GM23338 (cell line): ENCODE data around the gene HSPBP1. TPM values are rescaled to one million over a fixed set of nuclear protein-coding genes. Genes with fewer than 3 reads are reported as not detected.

ENCODE experiments used
- ATAC-seq: fragments of 200-7000 bp; cut with Tn5 transposase; 3 replicates; pipeline ENCODE4 v1.9.1; 2020
- DNase-seq: peaks from one replicate; pipeline ENCODE4 v3.0.0-alpha.2; 2015; ENCODE audit warnings: low spot score
- H2AFZ ChIP-seq: fragments of 200-600 bp; sonication (generic); 2 replicates; pipeline ENCODE4 v1.8.0; 2016; ENCODE audit warnings: antibody characterized with exemption, mild to moderate bottlenecking, moderate library complexity
- H3F3A ChIP-seq: fragments of 200-600 bp; sonication (generic); replicated peaks from 2 replicates; pipeline ENCODE4 v1.8.0; 2017; ENCODE audit warnings: antibody characterized with exemption, mixed run types, low read depth
- H3K27ac ChIP-seq: fragments of 200-600 bp; sonication (generic); 2 replicates; pipeline ENCODE4 v1.6.1; 2016; ENCODE audit warnings: low read depth
- H3K27me3 ChIP-seq: fragments of 200-600 bp; sonication (generic); 2 replicates; pipeline ENCODE4 v1.8.0; 2016; ENCODE audit warnings: mild to moderate bottlenecking, mixed run types, moderate library complexity; ENCODE audit not compliant: insufficient read depth
- H3K36me3 ChIP-seq: fragments of 200-600 bp; sonication (generic); 2 replicates; pipeline ENCODE4 v1.8.0; 2016; ENCODE audit warnings: mild to moderate bottlenecking; ENCODE audit not compliant: insufficient read depth
- H3K4me1 ChIP-seq: fragments of 200-600 bp; sonication (generic); 2 replicates; pipeline ENCODE4 v1.8.0; 2016; ENCODE audit warnings: mild to moderate bottlenecking, moderate library complexity; ENCODE audit not compliant: insufficient read depth
- H3K4me2 ChIP-seq: fragments of 200-600 bp; sonication (generic); 2 replicates; pipeline ENCODE4 v1.7.1; 2017; ENCODE audit warnings: mixed run types
- H3K4me3 ChIP-seq: fragments of 200-600 bp; sonication (generic); 2 replicates; pipeline ENCODE4 v1.6.1; 2016; ENCODE audit warnings: mixed run types
- H3K79me2 ChIP-seq: fragments of 200-600 bp; sonication (generic); replicated peaks from 2 replicates; pipeline ENCODE4 v1.8.0; 2017; ENCODE audit warnings: mild to moderate bottlenecking; ENCODE audit not compliant: insufficient read depth
- H3K9me2 ChIP-seq: fragments of 200-600 bp; sonication (generic); 2 replicates; pipeline ENCODE4 v1.8.0; 2017; ENCODE audit not compliant: insufficient read depth
- H4K20me1 ChIP-seq: fragments of 200-600 bp; sonication (generic); replicated peaks from 2 replicates; pipeline ENCODE4 v1.8.0; 2017; ENCODE audit warnings: mild to moderate bottlenecking; ENCODE audit not compliant: insufficient read depth
- H3K27ac Mint-ChIP-seq: 2 replicates; pipeline ENCODE4 v1.8.0; 2020; ENCODE audit warnings: inconsistent platforms, mild to moderate bottlenecking, moderate library complexity, mixed read lengths
- H3K27me3 Mint-ChIP-seq: 3 replicates; pipeline ENCODE4 v1.8.0; 2022; ENCODE audit warnings: low read depth, mild to moderate bottlenecking, moderate library complexity, mixed read lengths, inconsistent platforms; ENCODE audit not compliant: insufficient read depth, poor library complexity
- H3K36me3 Mint-ChIP-seq: 3 replicates; pipeline ENCODE4 v1.8.0; 2021; ENCODE audit warnings: low read depth, mild to moderate bottlenecking, inconsistent platforms, moderate library complexity, mixed read lengths
- H3K4me1 Mint-ChIP-seq: 3 replicates; pipeline ENCODE4 v1.8.0; 2020; ENCODE audit warnings: mild to moderate bottlenecking, inconsistent platforms, mixed read lengths
- H3K4me3 Mint-ChIP-seq: 3 replicates; pipeline ENCODE4 v1.8.0; 2021; ENCODE audit warnings: moderate library complexity, mild to moderate bottlenecking, inconsistent platforms, mixed read lengths
- H3K9me3 Mint-ChIP-seq: 3 replicates; pipeline ENCODE4 v1.8.0; 2020; ENCODE audit warnings: moderate library complexity, mild to moderate bottlenecking, inconsistent platforms, mixed read lengths
- CREB1 ChIP-seq: fragments of 250-450 bp; sonication (Bioruptor Pico); IDR thresholded peaks from 2 replicates; pipeline ENCODE4 v1.5.0; 2020; ENCODE audit warnings: low read depth, mild to moderate bottlenecking, moderate library complexity
- EZH2 ChIP-seq: fragments of 200-600 bp; sonication (generic); IDR thresholded peaks from one replicate; pipeline ENCODE4 v1.8.0; 2017; ENCODE audit warnings: antibody characterized with exemption, mild to moderate bottlenecking, low read depth; ENCODE audit not compliant: unreplicated experiment
- EZH2phosphoT487 ChIP-seq: fragments of 200-600 bp; sonication (generic); IDR thresholded peaks from one replicate; pipeline ENCODE4 v1.8.1; 2018; ENCODE audit warnings: antibody characterized with exemption; ENCODE audit not compliant: unreplicated experiment
- JUNB ChIP-seq: IDR thresholded peaks from one replicate; pipeline ENCODE4 v1.6.1; 2016; ENCODE audit warnings: antibody characterized with exemption; ENCODE audit not compliant: unreplicated experiment
- NANOG ChIP-seq: IDR thresholded peaks from 2 replicates; pipeline ENCODE4 v1.6.1; 2016; ENCODE audit warnings: antibody characterized with exemption, borderline replicate concordance
- POLR2AphosphoS5 ChIP-seq: IDR thresholded peaks from 2 replicates; pipeline ENCODE4 v1.6.1; 2016; ENCODE audit warnings: antibody characterized with exemption, low read depth
- STAT1 ChIP-seq: IDR thresholded peaks from one replicate; pipeline ENCODE4 v1.6.1; 2016; ENCODE audit warnings: antibody characterized with exemption; ENCODE audit not compliant: unreplicated experiment
- ZNF114 ChIP-seq: fragments of 250-450 bp; sonication (Bioruptor Pico); IDR thresholded peaks from 2 replicates; pipeline ENCODE4 v1.5.0; 2020; ENCODE audit warnings: mild to moderate bottlenecking, moderate library complexity
- polyA plus RNA-seq: library from polyadenylated mRNA; unstranded; fragments of >200 nt; fragmentation: Nextera tagmentation; extraction: Ambion mirVana; gene quantifications from 2 replicates; pipeline ENCODE4 v1.2.1, GENCODE V29; 2016
- total RNA-seq: library from RNA; depleted of rRNA; stranded (reverse); fragments of >200 nt; shearing (Covaris generic); gene quantifications from 2 replicates; pipeline ENCODE4 v1.2.3, GENCODE V29; 2014
- TF ChIP-seq, protein P1 (sequence below): IDR thresholded peaks from 2 replicates; pipeline ENCODE4 v1.6.1; 2016; ENCODE audit warnings: antibody characterized with exemption
- TF ChIP-seq, protein P2 (sequence below), 2 experiments: fragments of 200-600 bp in 1 of 2; sonication (generic) in 1 of 2; conservative IDR thresholded peaks; 2 replicates each; pipeline versions ENCODE4 v1.5.1 to v1.6.1; 2016 to 2017; ENCODE audit warnings: antibody characterized with exemption in 2 of 2, low read depth in 2 of 2, mild to moderate bottlenecking in 2 of 2, moderate library complexity in 1 of 2

Gene HSPBP1
- total and polyA plus RNA-seq, 2 experiments from 2014 or later, result 83.6 to 91.1 TPM

DNA sequence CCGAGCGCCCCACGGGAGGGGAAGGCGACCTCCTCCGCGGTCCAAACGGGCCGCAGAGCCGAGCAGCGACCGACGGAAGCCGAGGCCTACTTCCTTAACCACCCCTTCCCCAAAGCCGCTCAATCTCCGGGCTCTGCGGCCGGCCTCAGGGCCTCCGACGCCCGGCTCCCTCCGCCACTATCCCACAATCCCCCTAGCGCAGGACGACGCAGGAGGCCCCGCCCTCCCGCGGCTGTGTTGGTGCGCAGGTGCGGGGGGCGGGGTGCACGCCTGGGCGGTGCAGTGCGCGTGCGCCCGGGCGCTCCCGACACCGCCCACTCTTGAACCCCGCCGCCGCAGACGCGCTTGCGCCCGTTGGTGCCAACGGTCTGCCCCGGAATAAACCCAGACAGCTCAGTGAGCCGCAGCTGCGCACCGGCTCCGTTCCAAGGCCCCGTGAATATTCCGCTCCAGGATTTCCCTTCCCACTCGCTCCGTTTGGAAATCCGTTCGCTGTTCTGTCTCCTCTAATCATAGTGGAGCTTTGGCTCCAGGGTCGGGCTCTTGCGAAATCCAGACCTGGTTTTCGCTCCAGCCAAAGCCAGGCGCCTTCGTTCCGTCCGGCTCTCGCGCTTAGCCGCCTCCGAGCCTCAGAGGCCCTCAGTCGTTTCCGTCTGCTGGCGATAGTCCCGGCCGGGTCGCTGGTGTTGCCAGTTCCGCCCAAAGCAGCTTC, 20.9 kb downstream of the HSPBP1 start, which contains the start of gene PPP6R1:
Gene PPP6R1, minus strand, starts transcription at position 190 of the 712 bp plus-strand sequence. CDS start 11,914 bp downstream, outside the sequence.
- Histone ChIP-seq H4K20me1 (peaks cover 39% of the 10 kb centered on the region), H3K36me3 (no peaks in the 10 kb centered on the region), H3K4me3 (peak within 1 kb of the TSS; percentile 90), H3K27me3 (no peaks in the 10 kb centered on the region), H3F3A (peaks cover 25% of the 10 kb centered on the region), H3K79me2 (peaks cover 42% of the 10 kb centered on the region), H2AFZ (peak within 1 kb of the TSS; percentile 88), H3K27ac (peak within 1 kb of the TSS; percentile 98), H3K4me2 (peak within 1 kb of the TSS; percentile 98), H3K9me2 (0 out of 2 replicates have a peak, but pooled peaks cover 4% of the 10 kb centered on the region), H3K4me1 (peaks cover 22% of the 10 kb centered on the region)
- TF ChIP-seq, protein P1, sequence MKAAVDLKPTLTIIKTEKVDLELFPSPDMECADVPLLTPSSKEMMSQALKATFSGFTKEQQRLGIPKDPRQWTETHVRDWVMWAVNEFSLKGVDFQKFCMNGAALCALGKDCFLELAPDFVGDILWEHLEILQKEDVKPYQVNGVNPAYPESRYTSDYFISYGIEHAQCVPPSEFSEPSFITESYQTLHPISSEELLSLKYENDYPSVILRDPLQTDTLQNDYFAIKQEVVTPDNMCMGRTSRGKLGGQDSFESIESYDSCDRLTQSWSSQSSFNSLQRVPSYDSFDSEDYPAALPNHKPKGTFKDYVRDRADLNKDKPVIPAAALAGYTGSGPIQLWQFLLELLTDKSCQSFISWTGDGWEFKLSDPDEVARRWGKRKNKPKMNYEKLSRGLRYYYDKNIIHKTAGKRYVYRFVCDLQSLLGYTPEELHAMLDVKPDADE, result peak; percentile 64
- TF ChIP-seq POLR2AphosphoS5, result peak; percentile 81
- TF ChIP-seq JUNB, result no peak
- TF ChIP-seq NANOG, result no peak
- TF ChIP-seq EZH2phosphoT487, result no peak
- peak; percentile 61; the same call in 1 of the 2 replicates for TF ChIP-seq CREB1 (CRISPR knock-in tag)
- TF ChIP-seq, protein P2, sequence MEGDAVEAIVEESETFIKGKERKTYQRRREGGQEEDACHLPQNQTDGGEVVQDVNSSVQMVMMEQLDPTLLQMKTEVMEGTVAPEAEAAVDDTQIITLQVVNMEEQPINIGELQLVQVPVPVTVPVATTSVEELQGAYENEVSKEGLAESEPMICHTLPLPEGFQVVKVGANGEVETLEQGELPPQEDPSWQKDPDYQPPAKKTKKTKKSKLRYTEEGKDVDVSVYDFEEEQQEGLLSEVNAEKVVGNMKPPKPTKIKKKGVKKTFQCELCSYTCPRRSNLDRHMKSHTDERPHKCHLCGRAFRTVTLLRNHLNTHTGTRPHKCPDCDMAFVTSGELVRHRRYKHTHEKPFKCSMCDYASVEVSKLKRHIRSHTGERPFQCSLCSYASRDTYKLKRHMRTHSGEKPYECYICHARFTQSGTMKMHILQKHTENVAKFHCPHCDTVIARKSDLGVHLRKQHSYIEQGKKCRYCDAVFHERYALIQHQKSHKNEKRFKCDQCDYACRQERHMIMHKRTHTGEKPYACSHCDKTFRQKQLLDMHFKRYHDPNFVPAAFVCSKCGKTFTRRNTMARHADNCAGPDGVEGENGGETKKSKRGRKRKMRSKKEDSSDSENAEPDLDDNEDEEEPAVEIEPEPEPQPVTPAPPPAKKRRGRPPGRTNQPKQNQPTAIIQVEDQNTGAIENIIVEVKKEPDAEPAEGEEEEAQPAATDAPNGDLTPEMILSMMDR (conservative IDR thresholded peaks at IDR 0.05; ENCODE audit: low read depth in 2 of 2), result no peak
- TF ChIP-seq EZH2, result no peak
- TF ChIP-seq STAT1, result no peak
- TF ChIP-seq ZNF114 (CRISPR knock-in tag), result no peak
- ATAC-seq, result peak; percentile 85
- Mint-ChIP-seq H3K27me3 (peaks cover 12% of the 10 kb centered on the region), H3K27ac (peak within 1 kb of the TSS; percentile 96), H3K36me3 (peaks cover 4% of the 10 kb centered on the region; the same call in 2 of the 3 replicates), H3K4me1 (peaks cover 51% of the 10 kb centered on the region), H3K9me3 (no peaks in the 10 kb centered on the region; the same call in 2 of the 3 replicates), H3K4me3 (peak within 1 kb of the TSS; percentile 98)
- peak; percentile 97 for DNase-seq

DNA sequence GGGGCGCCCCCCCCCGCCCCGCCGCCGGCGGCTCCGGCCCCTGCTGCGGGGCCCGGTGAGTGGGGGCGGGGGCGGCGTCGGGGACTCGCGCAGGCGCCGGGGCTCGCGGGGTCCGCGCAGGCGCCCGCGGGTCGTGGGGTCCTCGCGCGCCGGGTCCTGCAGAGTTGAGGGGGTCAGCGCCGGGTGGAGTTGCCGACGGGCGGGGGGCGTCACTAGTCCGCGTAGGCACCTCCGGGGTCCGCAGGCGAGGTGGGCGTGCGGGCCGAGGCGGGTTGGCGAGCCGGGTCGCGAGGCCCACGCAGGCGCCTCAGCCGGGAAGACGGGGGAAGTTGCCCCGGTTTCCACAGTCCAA, 21.5 kb downstream of the HSPBP1 start:
- Histone ChIP-seq H2AFZ (no peak overlapping the region), H3K27me3 (no peaks in the 10 kb centered on the region), H3K4me1 (peaks cover 27% of the 10 kb centered on the region), H3K4me3 (peak overlapping the region; percentile 90), H3K27ac (no peak overlapping the region), H3K79me2 (peaks cover 47% of the 10 kb centered on the region), H3K4me2 (peak overlapping the region; percentile 98), H3K36me3 (no peaks in the 10 kb centered on the region), H3K9me2 (0 out of 2 replicates have a peak, but pooled peaks cover 4% of the 10 kb centered on the region), H4K20me1 (peaks cover 44% of the 10 kb centered on the region), H3F3A (peaks cover 23% of the 10 kb centered on the region)
- peaks cover 14% of the 10 kb centered on the region for H3K27me3 Mint-ChIP-seq
- no peak; the same call in 2 of the 3 replicates for ATAC-seq
- H3K27ac Mint-ChIP-seq, result no peak overlapping the region
- H3K9me3 Mint-ChIP-seq, result no peaks in the 10 kb centered on the region; the same call in 2 of the 3 replicates
- peak overlapping the region; percentile 80; the same call in 2 of the 3 replicates for H3K4me3 Mint-ChIP-seq
- no peak for DNase-seq
- peaks cover 4% of the 10 kb centered on the region; the same call in 2 of the 3 replicates for H3K36me3 Mint-ChIP-seq
- peaks cover 56% of the 10 kb centered on the region for H3K4me1 Mint-ChIP-seq
- TF ChIP-seq POLR2AphosphoS5 (no peak), CREB1 (CRISPR knock-in tag) (no peak), JUNB (no peak), STAT1 (no peak), EZH2phosphoT487 (no peak), EZH2 (no peak)
